Activated CD8-positive, alpha-beta memory T cell treated with anti-CD3 and anti-CD28 coated beads for 4 hours (primary cell): ENCODE data around the gene MMAB.

Source experiments
- DNase-seq, 2 donors: peaks; one replicate each; pipeline ENCODE4 v3.0.0-alpha.2; 2020; ENCODE audit warnings: low read depth in 2 of 2

MMAB gene

DNA sequence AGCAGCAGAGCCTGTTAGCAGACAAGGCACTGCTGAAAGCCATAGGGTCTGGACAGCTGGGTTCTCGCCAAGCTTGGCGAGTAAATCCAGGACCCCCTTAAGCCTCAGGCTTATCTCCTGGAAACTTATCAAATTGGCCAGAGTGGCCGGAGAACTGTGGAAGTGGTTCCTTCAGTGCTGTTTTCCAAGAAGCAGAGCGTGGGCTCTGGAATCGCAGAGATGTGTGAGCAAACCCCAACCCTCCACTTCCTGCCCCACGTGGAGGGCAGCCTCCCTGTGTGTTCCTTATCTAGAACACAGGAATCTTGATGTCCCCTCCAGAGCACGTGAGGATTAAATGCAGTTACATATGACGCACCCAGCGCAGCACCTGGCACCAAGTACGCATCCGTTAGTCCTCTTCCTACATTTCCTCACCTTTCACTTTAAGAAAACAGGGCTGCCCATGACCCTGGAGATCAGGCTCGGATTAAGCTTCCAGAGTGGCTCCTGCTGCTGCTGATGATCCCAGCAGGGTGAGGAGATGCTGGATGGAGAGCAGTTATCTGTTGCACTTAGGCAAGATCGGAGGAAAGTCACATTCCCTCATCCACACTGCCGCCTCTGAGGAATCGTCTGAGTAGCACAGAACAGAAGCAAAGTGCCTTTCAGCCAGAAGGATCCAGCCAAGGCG lies 35.0 kb downstream of the MMAB start:
- DNase-seq: no peak

DNA sequence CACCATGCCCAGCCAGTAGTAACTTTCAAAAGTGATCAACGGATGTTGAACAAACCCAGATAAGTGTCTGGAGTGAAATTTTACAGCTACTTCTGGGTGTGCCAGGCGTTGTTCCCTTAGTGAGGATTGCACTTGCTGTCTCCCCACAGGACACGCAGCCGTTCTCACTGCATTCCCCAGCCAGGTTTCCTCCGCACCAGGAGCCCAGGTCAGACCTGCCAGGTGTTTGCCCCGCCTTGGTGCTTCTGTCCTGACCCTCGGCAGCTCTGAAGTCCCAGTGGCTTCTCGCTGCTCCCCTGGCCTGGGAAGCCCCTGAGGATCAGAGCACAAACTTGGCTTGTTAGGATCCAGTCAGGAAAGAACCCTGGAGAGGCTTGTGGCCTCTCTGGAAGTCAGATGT lies 36.2 kb downstream of the MMAB start:
- DNase-seq: no peak

DNA sequence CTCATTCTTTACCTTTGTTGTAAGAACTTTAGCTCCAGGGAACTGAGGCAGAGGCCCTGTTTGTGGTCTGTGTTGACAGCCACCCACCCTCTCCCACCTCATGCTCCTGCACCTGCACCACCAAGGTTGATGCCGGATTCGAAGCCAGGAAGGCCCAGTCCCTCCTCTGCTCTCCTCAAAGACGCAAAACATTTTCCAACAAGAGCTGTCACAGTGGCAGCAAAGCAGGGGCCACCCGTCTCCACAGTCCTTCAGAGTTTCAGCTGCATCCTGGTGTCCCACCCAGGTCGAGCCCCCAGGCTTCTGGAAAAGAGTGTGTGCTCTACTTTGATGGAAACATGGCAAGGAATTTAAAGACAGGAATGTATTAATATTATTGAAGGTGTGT lies 37.4 kb downstream of the MMAB start:
- DNase-seq: no peak

DNA sequence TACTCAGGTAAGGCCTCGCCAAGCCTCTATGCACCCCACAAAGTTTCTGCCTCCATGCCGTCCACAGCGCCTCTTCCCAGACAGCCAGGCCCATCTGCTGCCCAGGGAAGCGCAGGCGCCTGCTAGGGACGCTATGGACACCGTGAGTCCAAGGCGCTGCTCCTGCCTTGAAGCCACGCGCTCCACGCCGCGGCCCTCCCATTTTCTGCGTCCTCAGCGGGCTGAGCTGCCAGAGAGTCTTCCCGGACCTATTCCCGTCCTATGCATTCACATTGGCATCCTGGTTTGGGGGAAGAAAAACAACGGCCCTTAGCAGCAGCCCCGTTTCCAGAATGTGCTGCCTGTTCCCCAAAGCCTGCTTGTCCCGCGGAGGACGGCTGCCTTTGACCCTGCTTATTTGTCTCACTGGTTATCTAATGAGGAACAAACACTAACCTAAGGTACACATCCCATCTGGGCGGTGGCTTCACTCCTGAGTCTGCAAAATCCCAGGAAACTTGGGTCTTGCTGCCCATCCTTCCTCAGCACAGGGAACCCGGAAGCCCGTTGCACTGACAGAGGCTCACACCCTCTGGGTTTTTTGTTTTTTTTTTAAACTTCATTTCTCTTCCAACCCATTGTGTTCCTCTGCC lies 38.0 kb downstream of the MMAB start:
- DNase-seq: no peak

DNA sequence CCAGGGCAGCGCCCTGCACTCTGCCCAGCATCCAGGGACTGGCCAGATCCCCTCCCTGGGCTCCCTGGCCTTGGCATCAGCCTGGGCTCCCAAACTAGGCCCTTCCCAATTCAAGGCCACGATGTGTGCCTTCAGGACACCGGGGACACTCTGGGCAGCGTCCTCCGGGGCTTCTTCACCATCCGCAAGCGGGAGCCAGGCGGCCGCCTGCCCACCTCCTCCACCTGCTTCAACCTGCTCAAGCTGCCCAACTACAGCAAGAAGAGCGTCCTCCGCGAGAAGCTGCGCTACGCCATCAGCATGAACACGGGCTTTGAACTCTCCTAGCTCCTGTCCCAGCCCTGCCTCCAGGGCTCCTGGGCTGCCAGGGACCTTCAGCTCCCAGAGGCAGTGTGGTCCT lies 38.8 kb downstream of the MMAB start:
- no peak for DNase-seq

DNA sequence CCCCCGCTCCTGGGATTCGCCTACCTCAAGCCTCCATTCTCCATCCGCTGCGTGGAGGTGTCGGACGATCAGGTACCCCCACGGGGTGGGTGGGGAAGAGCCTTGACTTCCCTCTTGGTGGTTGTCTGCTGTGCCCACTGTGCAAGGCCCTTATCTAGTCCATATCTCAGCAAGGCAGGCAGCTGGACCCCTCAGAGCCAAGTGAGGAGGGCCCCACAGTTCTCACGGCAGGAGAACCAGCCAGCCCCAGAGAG lies 39.9 kb downstream of the MMAB start:
- no peak for DNase-seq

DNA sequence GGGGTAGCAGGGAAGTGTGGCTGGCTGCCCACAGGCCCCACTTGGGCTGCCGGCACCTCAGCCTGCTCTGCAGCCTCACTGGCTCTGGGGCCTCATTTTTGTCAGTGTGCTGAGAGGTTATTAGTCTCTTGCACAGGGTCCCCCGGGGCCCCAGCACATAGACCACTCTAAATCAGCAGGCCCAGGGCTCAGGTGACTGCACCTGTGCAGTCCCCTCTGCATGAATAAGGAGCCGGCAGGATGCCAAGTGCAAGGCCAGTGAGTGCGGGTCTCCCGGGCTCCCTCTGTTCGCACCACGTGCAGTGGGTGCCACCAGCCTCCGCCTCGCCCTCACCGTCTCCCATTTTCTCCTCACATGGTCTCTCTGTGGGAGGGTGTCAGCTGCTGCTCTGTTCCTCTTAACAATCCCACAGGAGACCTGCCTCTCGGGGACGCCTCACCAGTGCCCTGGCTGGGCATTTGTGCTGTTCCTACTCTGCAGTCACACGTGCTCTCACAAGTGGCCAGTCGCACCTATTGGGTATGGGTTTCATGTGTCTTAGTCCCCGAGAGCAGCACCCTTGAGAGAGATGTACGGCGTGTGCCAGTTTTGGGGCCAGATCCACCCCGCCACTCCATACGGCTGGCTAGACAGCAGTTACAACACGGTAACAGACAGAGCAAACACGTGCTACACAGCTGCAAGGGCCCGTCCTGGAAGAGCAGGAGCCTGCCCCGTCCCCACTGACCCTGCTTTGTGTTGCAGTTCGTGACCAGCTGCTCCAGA lies 40.4 kb downstream of the MMAB start:
- DNase-seq: no peak

DNA sequence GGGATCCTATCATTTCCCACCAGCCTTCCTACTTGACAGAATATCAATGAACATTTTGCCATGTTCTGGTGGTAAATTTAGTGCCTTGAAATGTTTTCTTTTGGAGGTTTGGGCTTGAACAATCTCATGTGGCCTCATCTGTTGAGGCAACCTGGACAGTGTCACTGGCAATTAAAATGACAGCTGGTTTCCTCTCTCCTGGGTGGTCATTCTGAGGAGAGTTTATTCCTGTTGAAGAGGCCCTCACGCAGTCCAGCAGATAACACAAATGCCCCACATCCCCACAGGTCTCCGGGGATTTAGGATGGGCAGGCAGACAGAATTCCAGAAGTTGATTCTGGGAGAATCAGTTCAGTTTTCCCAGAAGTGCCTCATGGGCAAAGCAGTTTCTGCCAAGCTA lies 41.9 kb downstream of the MMAB start:
- DNase-seq: no peak

DNA sequence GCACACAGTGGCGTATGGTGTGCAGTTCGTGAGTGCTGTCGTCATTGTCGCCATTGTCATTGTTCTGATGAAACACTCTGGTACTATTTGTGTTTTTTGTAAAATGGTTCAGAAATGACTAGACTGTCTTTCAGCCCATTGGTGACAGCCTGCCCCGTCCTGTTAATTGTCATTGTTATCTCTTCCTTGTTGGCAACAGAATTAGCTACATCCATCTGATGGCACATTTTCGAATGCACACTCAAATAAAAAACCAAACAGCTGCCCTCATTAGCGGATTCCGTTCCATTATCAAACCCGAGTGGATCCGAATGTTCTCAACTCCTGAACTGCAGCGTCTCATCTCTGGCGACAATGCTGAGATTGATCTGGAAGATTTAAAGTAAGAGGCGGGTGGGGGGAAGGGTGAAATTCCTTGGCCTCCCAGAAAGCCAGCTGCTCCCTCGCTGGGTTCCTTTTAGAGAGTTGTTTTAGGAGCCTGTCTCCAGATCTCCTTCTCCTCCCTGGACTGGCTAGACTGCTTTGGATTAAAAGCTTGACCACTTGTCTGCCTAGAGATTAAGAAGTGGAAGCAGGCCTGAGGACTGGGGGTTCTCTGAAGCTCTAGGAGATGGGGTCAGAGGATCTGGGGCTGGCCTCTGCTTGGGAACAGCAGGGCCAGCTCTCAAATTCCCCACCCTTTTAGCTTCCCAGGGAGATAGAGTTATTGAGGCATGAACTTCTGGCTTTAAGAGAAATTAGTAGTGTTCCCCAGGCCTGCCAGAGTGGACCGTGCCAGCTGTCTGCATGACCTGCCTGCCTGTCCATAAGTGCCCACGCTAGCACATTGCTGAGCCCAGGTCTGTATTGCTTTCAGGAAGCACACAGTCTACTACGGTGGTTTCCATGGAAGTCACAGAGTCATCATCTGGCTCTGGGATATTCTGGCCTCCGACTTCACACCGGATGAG lies 43.3 kb downstream of the MMAB start:
- DNase-seq: no peak

DNA sequence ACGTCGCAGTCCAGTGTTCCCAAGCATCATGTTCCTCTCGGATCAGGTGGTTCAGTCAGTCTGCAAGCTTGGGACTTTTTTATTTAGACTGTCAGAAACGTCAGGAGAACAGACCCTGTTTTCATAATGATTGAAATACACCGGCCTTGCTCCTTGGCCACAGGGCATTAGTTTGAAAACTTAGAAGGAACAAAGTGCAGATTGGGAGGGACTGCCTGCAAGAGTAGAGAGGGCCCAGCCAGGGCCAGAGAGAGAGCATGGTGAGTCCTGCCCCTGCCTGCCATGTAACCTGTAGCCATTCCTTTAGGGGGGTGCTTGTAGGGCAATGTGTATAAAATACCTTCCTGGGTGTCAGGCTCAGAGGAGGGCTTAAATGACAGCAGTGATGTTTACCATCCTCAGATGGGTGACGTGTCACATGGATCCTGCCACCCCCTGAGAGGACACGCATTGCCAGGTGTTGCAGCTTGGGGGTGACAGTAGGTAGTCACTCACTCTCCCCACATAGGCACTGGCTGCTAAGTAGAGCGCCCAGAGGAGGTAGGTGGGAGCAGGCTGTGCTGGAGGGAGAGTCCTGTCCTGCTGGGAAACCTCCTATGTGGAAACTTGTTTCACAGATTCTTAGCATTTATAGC lies 45.7 kb downstream of the MMAB start:
- DNase-seq: no peak

DNA sequence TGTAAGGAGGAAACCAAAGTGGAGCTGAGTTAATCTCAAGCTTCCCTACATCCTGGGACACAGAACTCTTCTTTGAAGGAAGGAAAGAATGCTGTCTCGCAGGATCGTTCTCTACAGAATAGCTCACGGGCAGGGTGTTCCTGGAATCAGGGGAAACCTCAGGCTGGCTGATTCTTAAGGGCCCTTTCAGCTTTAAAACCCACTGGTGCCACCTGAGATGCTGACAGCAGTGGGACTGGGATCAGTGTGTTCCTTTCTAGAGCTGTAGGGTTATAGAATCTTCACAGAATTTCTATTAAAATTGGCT lies 48.1 kb downstream of the MMAB start:
- no peak for DNase-seq

DNA sequence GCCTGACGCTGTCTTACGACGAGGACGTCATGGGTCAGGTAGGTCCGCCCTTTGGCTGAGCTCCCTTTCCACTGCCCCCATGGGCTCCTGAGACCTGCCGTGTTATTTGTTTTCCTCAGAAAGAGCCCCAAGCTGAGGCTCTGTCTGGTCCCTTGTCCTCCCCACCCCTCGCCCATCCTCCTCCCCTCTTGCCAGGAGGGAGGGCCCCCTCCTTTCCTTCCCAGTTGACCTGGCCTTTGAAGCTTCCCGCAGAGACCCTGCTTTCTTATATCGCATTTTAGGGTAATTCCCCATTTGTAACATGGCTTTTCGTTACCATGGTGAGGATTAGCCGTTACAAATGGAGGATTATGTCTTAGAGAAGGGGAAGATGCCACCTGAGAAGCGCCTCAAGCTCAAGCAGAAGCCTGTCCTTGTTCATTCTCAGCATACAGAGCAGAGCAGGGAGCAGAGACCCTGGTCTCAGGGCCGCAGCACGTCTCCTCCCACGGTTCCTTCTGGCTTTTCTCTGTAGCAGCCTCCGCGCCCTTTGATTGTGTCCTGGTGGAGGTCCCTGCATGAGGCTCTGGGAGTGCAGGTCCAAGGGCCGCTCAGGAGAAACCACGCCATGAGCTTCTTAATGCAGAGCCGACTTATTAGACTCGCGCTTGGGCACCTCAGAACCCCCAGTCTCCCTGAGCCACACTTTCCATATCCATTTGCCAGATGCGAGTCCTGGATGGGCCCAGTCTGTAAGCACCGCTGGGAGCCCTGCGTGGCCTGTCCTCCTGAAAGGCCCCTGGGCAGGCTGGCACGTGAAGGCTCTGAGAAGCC lies 48.6 kb downstream of the MMAB start:
- DNase-seq: no peak

DNA sequence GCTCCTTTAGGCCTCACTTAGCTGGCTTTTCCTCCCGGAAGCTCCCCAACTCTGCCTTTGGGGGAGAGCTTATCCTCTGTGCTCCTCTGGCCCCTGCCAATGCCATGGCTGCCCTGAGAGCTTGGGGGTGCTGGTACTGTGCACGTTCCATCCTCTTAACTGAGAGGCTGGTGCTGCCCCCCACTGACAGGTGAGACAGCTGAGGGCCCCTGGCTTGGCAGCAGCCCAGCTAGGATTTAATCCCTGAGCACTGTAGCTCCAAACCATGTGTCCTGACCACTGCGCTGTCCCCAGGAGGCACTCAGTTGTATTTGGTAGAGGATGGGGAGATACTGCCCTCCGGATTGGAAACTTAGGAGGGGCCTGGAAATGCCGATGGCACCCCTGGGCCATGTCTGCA lies 49.8 kb downstream of the MMAB start:
- DNase-seq: no peak

DNA sequence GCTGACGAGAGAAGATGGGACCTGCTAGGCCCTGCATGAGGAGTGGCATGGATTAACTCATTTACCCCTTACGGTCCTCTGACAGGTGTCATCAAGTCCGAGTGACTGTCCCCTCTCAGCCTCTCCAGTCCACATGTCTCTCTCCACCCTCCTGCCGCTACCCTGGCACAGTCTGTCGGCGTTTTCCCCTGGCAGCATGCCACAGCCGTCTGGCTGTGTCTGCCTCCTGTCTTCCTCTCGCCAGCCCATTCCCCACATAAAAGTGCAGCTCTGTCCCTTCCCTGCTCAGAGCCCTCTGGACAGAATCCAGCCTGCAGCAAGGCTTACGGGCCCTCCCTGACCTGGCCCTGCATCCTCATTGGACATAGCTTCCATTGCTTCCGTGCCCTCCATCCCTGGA lies 50.2 kb downstream of the MMAB start:
- no peak for DNase-seq

DNA sequence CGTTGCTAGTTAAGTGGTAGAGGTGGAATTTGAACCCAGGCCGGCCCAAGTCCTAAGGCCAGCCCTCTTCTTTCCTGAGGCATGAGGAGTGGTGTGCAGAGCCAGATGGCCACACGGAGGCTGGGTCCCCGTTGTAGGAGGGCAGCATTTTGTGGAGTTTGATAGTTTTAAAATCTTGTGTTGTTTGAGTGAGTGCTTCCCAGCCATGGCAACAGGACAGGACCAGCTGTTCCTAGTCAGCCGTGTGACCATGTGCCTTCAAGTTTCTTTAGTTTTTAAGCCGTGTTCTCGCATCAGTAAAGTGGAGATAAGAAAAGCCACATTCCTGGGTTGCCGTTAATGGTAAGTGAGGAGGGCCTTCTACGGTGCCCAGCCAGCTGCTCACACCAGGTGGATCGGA lies 51.5 kb downstream of the MMAB start:
- no peak for DNase-seq

DNA sequence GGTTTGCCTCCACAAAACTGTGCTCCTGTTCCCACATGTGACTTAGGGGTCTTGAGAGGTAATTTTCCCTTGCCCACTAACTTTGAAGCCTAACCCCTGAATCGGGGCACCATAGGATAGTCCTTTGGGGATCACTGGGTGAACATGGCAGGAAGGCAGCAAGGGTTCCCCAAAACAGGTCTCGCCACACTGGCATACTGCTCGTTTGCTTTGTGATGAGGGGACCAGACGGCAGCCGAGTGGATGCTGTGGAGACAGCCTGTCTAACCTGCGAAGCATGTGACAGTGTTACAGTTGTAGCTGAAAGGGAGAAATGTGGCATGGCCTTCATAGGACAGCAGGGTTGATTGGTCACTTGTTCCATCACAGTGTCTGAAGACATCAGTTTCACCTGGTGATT lies 53.5 kb downstream of the MMAB start:
- DNase-seq: no peak

DNA sequence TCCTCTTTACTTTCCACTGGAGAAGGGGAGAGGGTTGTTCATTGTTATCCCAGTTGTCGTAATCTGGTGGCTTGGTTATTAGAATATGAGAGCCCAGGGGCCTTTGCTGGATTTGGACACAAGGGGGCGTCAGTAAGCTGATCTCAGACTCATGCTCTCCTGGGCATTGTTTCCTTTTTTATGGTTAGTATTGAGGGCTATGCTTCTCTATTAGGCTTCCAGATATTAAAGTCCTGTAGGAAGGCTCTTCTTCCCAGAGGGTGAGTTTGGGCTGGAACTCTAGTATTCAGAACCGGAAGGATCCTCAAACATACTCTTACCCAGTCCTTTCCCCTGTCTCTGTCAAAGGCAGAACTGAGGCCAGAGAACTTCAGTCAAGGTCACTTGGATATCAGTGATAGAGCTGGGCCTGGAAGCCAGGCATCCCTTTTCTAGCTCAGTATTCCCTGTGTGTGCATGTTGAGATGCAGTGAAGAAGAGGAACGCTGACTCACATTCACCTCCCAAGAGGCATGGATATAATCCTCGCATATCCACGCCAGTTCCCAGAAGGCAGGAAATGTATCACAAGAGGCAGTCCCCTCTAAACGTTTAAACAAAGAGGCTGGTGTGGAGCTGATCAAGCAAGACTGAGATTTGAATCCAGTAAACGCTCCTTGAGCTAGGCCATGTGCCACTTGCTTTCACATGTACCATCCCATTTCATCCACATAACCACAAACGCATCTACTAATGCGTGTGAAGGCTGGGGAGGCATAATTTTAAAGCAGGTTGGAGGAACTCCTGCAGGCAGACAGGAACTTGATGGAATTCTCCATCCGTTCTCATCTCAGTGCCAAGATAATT lies 54.3 kb downstream of the MMAB start:
- DNase-seq: peak in 1 of 2 donors; percentile 20

DNA sequence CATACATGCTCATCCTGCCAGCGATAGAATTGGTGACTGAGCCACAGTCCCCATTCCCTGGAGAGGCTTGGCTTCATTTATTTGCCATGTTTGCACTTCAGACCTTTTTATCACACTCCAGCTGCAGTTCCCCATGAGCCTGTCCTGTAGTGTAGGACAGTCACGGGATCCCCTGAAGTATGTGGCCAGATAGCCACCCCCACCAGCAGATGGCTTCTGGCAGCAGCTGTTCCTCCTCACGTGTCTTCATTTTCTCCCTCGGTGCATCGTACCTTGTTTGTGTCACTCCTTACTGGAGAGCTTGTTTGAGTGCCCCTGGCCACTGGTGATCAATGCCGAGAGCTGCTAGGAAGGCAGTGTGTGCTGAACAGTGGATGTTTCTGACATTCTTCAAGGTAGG lies 55.7 kb downstream of the MMAB start:
- no peak for DNase-seq

DNA sequence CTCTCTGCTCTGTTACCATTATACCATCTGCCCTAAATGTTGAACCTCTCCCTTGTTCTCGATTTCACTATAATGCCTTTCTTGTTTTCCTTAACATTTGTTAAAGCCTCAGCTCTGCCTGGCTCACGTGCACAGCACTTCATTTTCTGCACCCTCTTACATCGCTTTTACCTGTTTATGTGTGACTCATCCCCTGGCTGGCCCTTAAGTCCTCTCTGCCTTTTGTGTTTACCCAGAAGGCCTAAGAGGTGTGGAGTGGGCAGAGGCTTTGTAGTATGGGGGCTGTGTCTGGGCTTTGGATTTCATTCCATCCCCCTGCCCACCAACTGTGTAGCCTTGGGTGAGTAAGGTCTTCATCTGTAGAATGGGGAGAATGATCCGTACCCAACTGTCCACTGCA lies 59.3 kb downstream of the MMAB start:
- no peak for DNase-seq

DNA sequence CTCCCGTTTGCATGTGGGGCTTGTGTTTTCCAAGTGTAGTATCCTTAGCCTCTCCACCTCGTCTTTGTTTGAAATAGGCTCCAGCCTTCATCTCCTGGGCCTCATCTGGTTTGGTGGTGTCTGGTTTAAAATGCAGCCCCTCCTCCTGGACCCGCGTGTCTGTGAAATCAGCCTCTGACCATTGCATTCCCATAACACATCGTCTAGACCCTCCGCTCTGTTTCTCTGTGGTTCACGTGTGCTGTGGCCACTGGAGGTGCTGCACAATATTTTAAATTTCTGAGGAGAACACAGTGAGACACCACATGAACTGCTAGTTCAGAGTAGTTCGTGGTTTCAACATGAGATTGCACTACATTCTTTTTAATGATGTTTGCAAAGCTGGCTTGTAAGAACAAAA lies 60.3 kb downstream of the MMAB start:
- no peak for DNase-seq
